Measurements from ENCODE around the gene SPON1.

Gene SPON1

DNA sequence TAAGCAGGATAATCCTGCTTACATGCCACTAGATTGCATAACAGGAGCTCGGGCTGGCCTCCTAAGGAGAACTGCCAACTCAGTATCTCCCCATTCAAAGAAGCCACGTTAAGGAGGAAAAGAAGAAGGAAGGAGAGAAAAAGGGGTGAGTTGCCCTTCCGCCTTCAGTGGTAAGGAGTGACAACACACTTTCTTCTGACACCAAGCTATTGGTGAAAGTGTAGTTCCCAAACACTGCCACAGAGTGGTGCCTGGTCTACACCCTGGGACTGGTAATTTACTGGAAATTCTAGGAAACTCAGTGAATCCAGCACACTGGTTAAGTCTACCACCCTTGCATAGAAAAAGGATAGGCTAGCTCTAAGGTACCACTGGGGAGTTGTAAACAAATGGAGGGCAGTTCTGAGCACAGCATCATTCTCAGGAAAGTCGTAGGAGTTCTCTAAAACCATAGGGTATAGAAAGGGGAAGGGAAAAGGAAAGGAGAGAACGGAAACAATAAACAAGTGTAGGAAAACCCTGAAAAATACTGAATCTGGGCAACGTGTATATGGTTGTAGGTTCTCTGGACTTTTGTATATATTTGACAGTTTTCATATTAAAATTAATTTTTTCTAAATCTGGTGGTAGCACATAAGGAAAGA is 338.3 kb downstream of the SPON1 start:
- Mint-ChIP-seq H3K4me3 (no peak overlapping the region), H3K9me3 (no peaks in the 10 kb centered on the region), H3K27ac (no peak overlapping the region), H3K27me3 (ENCODE audit: low read depth) (no peaks in the 10 kb centered on the region), H3K36me3 (ENCODE audit: low read depth) (peaks cover 2% of the 10 kb centered on the region), H3K4me1 (ENCODE audit: low read depth) (peaks cover 5% of the 10 kb centered on the region)
- peak; percentile 29 for DNase-seq (ENCODE audit: low spot score)

GRCh38 chr11:14304601-14305000 is 342.1 kb downstream of the SPON1 start:
- H3K9me3 Mint-ChIP-seq = no peaks in the 10 kb centered on the region
- no peak overlapping the region for H3K4me3 Mint-ChIP-seq
- no peak overlapping the region for H3K27ac Mint-ChIP-seq
- DNase-seq (ENCODE audit: low spot score) = no peak
- H3K27me3 Mint-ChIP-seq (ENCODE audit: low read depth) = no peaks in the 10 kb centered on the region
- H3K4me1 Mint-ChIP-seq (ENCODE audit: low read depth) = peaks cover 3% of the 10 kb centered on the region
- no peaks in the 10 kb centered on the region for H3K36me3 Mint-ChIP-seq (ENCODE audit: low read depth)

GRCh38 chr11:14305649-14306048 is 343.1 kb downstream of the SPON1 start:
- peaks cover 3% of the 10 kb centered on the region for H3K4me1 Mint-ChIP-seq (ENCODE audit: low read depth)
- no peak for DNase-seq (ENCODE audit: low spot score)
- no peak overlapping the region for H3K27ac Mint-ChIP-seq
- no peaks in the 10 kb centered on the region for H3K36me3 Mint-ChIP-seq (ENCODE audit: low read depth)
- H3K9me3 Mint-ChIP-seq = no peaks in the 10 kb centered on the region
- no peaks in the 10 kb centered on the region for H3K27me3 Mint-ChIP-seq (ENCODE audit: low read depth)
- H3K4me3 Mint-ChIP-seq = no peak overlapping the region

DNA sequence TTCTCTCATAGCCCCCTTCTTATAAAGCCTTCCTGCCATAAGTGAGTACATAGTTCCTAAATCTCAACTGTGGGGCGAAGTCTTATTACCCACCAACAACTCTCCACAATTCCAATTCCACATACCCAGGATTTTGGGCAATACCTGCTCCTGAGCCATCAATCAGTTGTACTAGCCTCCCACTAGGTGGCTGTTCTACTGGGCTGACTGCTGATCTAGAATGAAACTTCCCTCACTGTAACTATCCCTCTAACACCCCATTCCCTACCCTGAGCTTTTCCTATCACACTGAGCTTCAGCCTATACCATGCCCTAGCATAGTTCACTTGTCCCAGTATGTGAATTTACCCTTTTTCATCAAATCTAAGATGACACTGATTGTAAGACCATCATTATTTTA is 344.0 kb downstream of the SPON1 start:
- Mint-ChIP-seq H3K9me3 (no peaks in the 10 kb centered on the region), H3K27me3 (ENCODE audit: low read depth) (no peaks in the 10 kb centered on the region), H3K4me1 (ENCODE audit: low read depth) (peaks cover 3% of the 10 kb centered on the region), H3K4me3 (no peak overlapping the region), H3K27ac (no peak overlapping the region), H3K36me3 (ENCODE audit: low read depth) (no peaks in the 10 kb centered on the region)
- no peak for DNase-seq (ENCODE audit: low spot score)

DNA sequence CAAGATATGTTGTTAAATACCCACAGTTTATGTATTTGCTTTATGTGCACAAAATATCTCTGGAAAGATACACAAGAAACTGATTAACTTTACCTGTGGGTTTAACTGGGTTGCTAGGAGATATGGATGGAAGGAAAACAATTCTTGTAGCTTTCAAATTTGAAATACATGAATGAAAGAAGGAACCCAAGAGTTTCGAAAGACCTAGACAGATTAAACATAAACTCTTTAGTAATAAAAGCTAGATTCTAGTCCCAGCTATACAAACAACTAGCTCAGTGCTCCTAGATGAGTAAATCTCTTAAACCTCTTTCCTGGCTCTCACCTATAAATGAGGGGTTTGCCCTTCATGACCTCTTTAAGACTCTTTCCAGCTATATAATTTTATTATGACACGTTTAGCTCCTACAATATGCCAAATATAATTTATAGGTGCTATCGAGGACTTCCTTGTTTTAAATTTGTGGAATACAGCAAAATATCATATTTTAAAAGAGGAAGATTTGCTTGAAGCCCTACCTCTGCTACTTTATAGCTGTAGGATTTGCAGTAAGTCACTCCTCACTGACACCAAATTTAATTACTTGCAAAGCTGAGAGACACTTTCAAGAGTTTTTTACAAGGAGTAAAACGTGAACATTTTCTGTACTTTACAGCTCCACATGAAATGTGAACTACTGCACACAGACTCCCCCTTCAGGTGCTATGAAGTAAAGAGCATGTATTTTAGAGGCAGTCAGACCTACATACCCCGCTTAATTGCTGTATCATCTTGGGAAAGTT is 345.8 kb downstream of the SPON1 start:
- Mint-ChIP-seq H3K27me3 (ENCODE audit: low read depth) (no peaks in the 10 kb centered on the region), H3K4me3 (no peak overlapping the region), H3K27ac (no peak overlapping the region), H3K36me3 (ENCODE audit: low read depth) (no peaks in the 10 kb centered on the region), H3K4me1 (ENCODE audit: low read depth) (peaks cover 10% of the 10 kb centered on the region), H3K9me3 (no peaks in the 10 kb centered on the region)
- no peak for DNase-seq (ENCODE audit: low spot score)

DNA sequence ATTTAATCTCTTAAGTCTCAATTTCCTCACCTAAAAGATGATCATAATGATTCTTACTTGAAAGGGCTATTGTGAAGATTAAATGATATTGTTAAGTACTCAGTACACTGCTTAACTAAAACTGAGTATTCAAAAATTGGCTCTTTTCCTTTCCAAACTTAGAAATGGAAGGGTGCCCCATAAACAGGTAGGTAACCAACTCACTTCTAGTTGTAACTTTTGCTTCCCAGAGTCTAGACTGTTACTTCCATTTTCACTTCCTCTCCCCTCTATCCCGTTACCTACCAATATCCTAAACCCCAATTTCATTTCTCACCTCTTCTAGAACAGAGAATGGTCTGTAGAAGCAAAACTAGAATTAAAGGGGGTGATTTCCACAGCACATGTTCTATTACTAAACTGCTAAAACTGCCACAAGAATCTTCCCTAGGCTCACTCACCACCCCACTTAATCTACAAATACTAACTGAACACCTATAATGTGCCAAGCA is 346.4 kb downstream of the SPON1 start:
- H3K27me3 Mint-ChIP-seq (ENCODE audit: low read depth) = no peaks in the 10 kb centered on the region
- H3K36me3 Mint-ChIP-seq (ENCODE audit: low read depth) = no peaks in the 10 kb centered on the region
- no peak for DNase-seq (ENCODE audit: low spot score)
- H3K4me3 Mint-ChIP-seq = no peak overlapping the region
- peaks cover 13% of the 10 kb centered on the region for H3K4me1 Mint-ChIP-seq (ENCODE audit: low read depth)
- no peak overlapping the region for H3K27ac Mint-ChIP-seq
- no peaks in the 10 kb centered on the region for H3K9me3 Mint-ChIP-seq

DNA sequence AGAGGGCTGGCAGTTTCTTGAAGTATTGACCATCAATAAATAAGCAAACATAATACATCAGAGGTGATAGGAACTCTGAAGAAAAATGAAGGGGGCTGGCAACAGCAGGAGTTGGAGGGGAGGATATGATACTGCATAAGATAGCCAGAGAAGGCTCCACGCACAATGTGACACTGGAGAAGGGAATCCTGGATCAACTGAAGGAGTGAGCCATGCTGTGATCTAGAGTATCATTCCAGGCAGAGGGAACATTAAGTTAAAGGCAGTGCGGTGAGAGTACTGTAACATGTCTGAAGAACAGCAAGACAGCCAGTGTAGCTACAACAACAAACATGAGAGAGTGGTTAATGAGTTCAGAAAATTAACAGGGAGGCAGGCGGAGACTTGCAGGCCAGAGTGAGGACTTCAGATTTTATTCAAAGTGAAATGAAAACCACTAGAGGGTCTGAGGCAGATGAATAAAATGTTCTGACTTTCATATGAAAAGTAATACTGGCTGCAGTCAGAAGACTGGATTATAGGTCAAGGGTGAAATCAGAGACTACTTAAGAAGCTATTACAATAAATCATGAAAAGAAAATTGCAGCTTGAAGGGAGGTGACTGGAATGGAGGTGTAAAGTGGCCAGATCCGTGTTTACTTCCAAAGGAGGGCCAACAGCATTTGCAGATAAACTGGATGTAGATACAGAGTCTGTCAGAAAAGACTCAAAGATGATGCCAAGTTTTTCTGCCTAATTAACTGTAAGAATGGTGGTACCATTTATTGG is 347.1 kb downstream of the SPON1 start:
- no peaks in the 10 kb centered on the region for H3K36me3 Mint-ChIP-seq (ENCODE audit: low read depth)
- H3K4me3 Mint-ChIP-seq = no peak overlapping the region
- H3K4me1 Mint-ChIP-seq (ENCODE audit: low read depth) = peaks cover 13% of the 10 kb centered on the region

DNA sequence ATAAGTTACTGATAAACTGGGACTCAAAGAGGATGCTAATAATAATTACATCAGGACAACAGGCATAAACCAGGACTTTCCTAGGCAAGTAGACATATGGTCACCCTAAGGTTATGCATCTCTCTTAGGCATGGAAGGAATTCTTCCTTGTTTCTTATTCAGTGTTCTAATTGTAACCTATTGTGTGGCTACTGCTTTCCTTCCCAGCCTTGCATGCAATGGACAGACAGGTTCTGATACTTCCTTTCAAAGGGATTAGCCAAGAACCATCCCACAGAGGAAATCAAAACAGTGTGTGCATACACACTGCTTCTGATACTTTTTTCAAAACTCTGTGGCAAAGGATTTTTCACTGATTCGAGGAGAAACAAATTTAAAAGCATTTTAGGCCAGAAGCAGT is 348.2 kb downstream of the SPON1 start:
- H3K4me3 Mint-ChIP-seq = no peak overlapping the region
- H3K27ac Mint-ChIP-seq = no peak overlapping the region
- H3K27me3 Mint-ChIP-seq (ENCODE audit: low read depth) = no peaks in the 10 kb centered on the region
- no peaks in the 10 kb centered on the region for H3K9me3 Mint-ChIP-seq
- no peaks in the 10 kb centered on the region for H3K36me3 Mint-ChIP-seq (ENCODE audit: low read depth)
- no peak for DNase-seq (ENCODE audit: low spot score)
- H3K4me1 Mint-ChIP-seq (ENCODE audit: low read depth) = peaks cover 16% of the 10 kb centered on the region

More for the DNA sequence above, 347.1 kb downstream of the SPON1 start:
- H3K27me3 Mint-ChIP-seq (ENCODE audit: low read depth) = no peaks in the 10 kb centered on the region
- H3K27ac Mint-ChIP-seq = no peak overlapping the region
- DNase-seq (ENCODE audit: low spot score) = no peak
- H3K9me3 Mint-ChIP-seq = no peaks in the 10 kb centered on the region

DNA sequence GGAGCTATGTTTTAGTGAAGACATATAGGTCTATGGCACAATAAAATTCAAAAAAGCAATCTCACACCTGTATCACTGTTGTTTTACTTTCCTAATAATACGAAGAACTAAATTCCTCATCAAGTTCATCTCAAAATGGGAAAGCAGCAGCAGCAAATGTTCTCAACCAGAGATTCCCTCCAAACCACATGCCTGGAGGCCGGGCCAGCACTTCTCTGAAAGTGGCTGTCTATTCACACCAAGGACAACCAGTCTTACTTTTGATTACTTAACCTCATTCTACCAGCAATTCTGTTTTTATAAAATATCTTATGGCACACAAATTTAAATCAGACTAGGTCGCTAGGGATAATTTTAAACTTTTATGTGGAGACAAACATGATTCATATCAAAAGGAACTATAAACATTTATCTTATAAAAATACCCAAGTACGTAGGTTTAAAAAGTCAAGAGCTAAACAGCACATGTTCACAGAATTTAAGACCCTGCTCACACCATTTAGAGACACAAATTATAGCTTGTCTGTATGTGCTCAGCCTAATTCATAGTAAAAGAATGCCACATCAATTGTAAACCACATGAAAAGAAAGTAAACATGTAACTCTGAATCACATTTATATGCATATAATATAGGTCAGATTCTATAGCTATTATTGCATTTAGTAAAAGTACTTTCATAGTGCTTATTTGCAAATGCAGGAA is 350.4 kb downstream of the SPON1 start:
- peaks cover 9% of the 10 kb centered on the region for H3K36me3 Mint-ChIP-seq (ENCODE audit: low read depth)
- no peak overlapping the region for H3K4me3 Mint-ChIP-seq
- H3K27me3 Mint-ChIP-seq (ENCODE audit: low read depth) = no peaks in the 10 kb centered on the region
- peaks cover 24% of the 10 kb centered on the region for H3K4me1 Mint-ChIP-seq (ENCODE audit: low read depth)
- H3K27ac Mint-ChIP-seq = no peak overlapping the region
- DNase-seq (ENCODE audit: low spot score) = no peak
- H3K9me3 Mint-ChIP-seq = no peaks in the 10 kb centered on the region

- Mint-ChIP-seq H3K27me3 (ENCODE audit: low read depth) (no peaks in the 10 kb centered on the region), H3K4me3 (no peak overlapping the region), H3K9me3 (no peaks in the 10 kb centered on the region), H3K4me1 (ENCODE audit: low read depth) (peaks cover 26% of the 10 kb centered on the region), H3K27ac (no peak overlapping the region), H3K36me3 (ENCODE audit: low read depth) (peaks cover 9% of the 10 kb centered on the region)
- DNase-seq (ENCODE audit: low spot score) = no peak
Measured at GRCh38 chr11:14314127-14314526, 351.6 kb downstream of the SPON1 start.

- H3K4me1 Mint-ChIP-seq (ENCODE audit: low read depth) = peaks cover 33% of the 10 kb centered on the region
- H3K27ac Mint-ChIP-seq = no peak overlapping the region
- no peak for DNase-seq (ENCODE audit: low spot score)
- no peaks in the 10 kb centered on the region for H3K27me3 Mint-ChIP-seq (ENCODE audit: low read depth)
- H3K4me3 Mint-ChIP-seq = no peak overlapping the region
- no peaks in the 10 kb centered on the region for H3K9me3 Mint-ChIP-seq
- H3K36me3 Mint-ChIP-seq (ENCODE audit: low read depth) = peaks cover 9% of the 10 kb centered on the region
Measured at GRCh38 chr11:14315130-14315529, 352.6 kb downstream of the SPON1 start.

Data from T-helper 2 cell treated with Interferon-gamma antibody and Interleukin-4, amounts not matched to agents 5 μg/mL and 100 μg/mL, for 36 hours (primary cell).